Measurements from ENCODE around the gene CADM4.
"Not testable (repeated sequence)": the region's sequence is repeated elsewhere in the genome, so short reads cannot be mapped to it uniquely, and the experiment has no call there.

Gene CADM4

DNA sequence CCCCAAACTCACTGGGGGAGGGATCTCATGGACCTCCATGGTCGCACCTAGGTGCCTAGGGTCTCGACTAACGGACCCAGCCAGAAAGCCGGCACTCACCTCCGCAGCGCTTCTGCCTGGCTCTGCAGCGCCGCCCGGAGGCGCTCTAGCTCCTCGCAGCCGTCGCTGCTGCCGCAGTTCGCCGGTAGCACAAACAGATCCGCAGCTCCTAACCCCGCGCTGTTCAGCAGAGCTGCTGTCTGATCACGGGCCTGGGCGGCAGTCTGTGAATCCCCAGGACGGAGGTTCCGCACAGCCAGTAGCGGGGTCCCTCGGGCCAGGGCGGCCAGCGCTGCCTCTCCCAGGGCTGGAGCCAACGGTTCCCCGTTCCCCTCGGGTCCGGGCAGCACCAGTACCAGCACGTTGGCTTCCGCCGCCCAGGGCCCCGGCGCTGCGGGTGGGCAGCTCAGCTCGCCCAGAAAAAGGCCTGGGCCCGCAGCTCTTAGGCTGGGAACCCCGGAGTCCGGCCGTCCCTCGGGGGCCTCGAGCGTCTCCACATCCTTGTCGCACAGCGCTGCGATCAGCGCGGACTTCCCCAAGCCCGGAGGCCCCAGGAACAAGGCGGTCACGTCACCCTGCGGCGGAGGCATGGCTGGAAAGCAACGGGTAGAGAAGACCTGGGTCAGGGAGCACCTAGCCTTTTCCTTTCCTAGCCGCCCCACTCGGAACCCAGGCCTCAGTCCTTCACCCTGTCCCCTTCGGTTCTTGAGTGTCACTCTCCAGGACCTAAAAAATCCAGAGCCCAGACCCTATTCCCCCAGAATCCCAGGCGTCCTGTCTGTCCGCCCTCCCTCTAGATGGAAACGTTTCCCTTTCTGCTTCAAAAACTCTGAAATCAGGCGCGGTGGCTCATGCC lies 44.7 kb downstream of the CADM4 start:
- Histone ChIP-seq H3K36me3 (ENCODE audit: control insufficient read depth in 2 of 2, insufficient read depth in 2 of 2, low read length in 2 of 2) (peaks cover 26 to 34% of the 10 kb centered on the region in 2 donors), H3K4me3 (ENCODE audit: low read length in 2 of 2) (peak overlapping the region; percentile 77 to 92), H3K9me3 (ENCODE audit: control insufficient read depth in 2 of 2, low read length in 2 of 2) (no peaks in the 10 kb centered on the region), H3K9ac (ENCODE audit: low read length in 2 of 2) (peak overlapping the region; percentile 83 to 86), H3K27me3 (ENCODE audit: control insufficient read depth in 1 of 2, insufficient read depth in 2 of 2, low read length in 2 of 2) (no peaks in the 10 kb centered on the region), H3K4me1 (ENCODE audit: control insufficient read depth, insufficient read depth, low read length) (peaks cover 44% of the 10 kb centered on the region), H3K27ac (ENCODE audit: low read length) (peak overlapping the region; percentile 99)

DNA sequence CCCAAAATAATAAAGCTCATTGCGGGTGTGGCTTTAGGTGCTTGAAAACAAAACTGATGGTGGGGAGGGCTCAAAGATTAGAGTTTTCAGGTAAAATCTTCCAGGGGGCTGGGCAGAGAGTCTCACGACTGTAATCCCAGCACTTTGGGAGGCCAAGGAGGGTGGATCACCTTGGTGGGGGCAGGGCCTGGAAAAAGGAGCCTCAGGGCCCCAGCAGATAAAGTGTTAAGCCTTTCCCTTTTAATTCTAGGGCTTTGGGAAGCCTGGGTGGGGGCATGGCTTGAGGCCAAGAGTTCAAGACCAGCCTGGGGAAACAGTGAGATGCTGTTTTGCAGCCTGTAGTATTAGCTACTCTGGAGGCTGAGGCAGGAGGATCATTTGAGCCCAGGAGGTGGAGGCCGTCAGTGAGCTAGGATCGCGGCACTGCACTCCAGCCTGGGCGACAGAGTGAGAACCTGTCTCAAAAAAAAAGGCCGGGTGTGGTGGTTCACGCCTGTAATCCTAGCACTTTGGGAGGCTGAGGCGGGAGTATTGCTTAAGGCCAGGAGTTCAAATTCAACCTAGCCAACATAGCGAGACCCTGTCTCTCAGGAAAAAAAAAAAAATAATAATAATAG lies 45.5 kb downstream of the CADM4 start:
- H3K4me1 ChIP-seq (ENCODE audit: control insufficient read depth, insufficient read depth, low read length) = peaks cover 44% of the 10 kb centered on the region
- no peaks in the 10 kb centered on the region for H3K9me3 ChIP-seq (ENCODE audit: control insufficient read depth in 2 of 2, low read length in 2 of 2)
- peak overlapping the region in 1 of 2 donors; percentile 60 for H3K9ac ChIP-seq (ENCODE audit: low read length in 2 of 2)
- H3K27me3 ChIP-seq (ENCODE audit: control insufficient read depth in 1 of 2, insufficient read depth in 2 of 2, low read length in 2 of 2) = no peaks in the 10 kb centered on the region
- H3K27ac ChIP-seq (ENCODE audit: low read length) = no peak overlapping the region
- H3K36me3 ChIP-seq (ENCODE audit: control insufficient read depth in 2 of 2, insufficient read depth in 2 of 2, low read length in 2 of 2) = peaks cover 23 to 31% of the 10 kb centered on the region in 2 donors
- peak overlapping the region in 1 of 2 donors; percentile 92 for H3K4me3 ChIP-seq (ENCODE audit: low read length in 2 of 2)

DNA sequence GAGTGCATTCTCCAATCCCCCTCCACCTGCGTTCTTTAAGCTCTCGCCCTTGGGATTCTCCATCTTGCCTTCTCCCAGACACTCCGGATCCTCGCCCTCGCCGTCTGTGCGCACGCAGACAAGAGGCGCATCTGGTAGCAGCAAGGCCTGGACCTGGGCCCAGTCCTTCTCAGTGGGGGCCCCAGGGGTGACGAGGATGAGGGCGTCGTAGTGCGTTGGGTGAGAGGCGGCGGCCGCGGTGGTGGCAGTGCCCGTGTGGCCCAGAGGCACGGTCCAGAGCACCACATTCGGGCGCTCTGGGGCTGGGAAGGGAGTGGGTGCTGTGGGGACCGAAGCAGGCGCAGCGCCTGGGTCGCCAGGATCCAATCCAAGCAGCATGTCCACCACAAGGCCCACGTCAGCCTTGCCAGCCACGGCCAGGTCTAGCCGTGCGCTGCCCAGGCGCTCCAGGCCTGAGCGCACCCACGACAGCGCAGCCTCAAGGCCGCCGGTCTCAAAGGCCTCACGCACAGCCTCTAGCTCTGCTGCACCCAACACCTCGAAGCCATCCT lies 46.8 kb downstream of the CADM4 start:
- Histone ChIP-seq H3K4me1 (ENCODE audit: control insufficient read depth, insufficient read depth, low read length) (peaks cover 39% of the 10 kb centered on the region), H3K4me3 (ENCODE audit: low read length in 2 of 2) (no peak overlapping the region), H3K36me3 (ENCODE audit: control insufficient read depth in 2 of 2, insufficient read depth in 2 of 2, low read length in 2 of 2) (peaks cover 22 to 26% of the 10 kb centered on the region in 2 donors), H3K27me3 (ENCODE audit: control insufficient read depth in 1 of 2, insufficient read depth in 2 of 2, low read length in 2 of 2) (no peaks in the 10 kb centered on the region), H3K9ac (ENCODE audit: low read length in 2 of 2) (no peak overlapping the region), H3K27ac (ENCODE audit: low read length) (no peak overlapping the region), H3K9me3 (ENCODE audit: control insufficient read depth in 2 of 2, low read length in 2 of 2) (no peaks in the 10 kb centered on the region)

DNA sequence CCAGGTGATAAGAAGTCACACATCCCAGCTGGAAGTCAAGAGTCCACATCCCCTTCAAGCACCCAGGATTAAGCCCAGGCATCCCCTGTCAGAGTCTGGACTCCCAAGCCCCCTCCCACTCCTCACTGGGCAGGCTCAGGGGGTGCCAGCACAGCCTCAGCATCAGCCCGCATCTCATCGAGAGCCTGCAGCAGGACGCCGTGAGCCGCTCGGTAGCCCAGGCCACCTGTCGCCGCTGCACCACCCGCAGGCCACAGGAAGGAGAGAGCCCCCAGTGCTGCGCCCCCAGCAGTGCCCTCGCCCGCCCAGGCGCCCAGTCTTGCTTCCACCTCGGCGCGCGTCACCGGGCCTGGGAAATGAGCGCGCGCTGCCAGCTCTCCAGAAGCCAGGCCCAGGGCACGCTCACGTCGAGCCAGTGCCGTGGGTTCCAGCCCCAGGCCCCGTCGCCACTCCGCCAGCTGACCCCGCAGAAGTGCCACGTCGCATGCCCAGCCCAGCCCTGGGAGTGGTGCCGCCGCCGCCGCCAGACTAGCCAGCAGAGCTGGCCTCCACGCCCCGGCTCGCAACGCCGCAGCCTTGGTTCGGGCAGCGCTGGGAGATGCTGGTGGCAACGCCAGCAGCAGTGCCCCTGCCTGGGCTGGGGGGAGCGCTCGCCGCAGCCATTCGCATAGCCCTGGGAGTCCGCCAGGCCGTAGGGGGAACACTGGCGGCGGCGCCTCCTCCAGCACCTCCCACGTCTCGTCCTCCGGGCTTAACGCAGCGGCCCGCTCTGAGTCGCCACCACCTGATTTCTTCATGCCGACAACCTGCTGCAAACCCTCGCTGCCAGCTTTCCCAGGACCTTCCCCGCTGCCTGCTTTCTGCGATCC lies 47.5 kb downstream of the CADM4 start:
- Histone ChIP-seq H3K9ac (ENCODE audit: low read length in 2 of 2) (no peak overlapping the region), H3K36me3 (ENCODE audit: control insufficient read depth in 2 of 2, insufficient read depth in 2 of 2, low read length in 2 of 2) (peaks cover 22 to 26% of the 10 kb centered on the region in 2 donors), H3K4me3 (ENCODE audit: low read length in 2 of 2) (no peak overlapping the region), H3K4me1 (ENCODE audit: control insufficient read depth, insufficient read depth, low read length) (peaks cover 33% of the 10 kb centered on the region), H3K9me3 (ENCODE audit: control insufficient read depth in 2 of 2, low read length in 2 of 2) (no peaks in the 10 kb centered on the region), H3K27me3 (ENCODE audit: control insufficient read depth in 1 of 2, insufficient read depth in 2 of 2, low read length in 2 of 2) (no peaks in the 10 kb centered on the region), H3K27ac (ENCODE audit: low read length) (no peak overlapping the region)

DNA sequence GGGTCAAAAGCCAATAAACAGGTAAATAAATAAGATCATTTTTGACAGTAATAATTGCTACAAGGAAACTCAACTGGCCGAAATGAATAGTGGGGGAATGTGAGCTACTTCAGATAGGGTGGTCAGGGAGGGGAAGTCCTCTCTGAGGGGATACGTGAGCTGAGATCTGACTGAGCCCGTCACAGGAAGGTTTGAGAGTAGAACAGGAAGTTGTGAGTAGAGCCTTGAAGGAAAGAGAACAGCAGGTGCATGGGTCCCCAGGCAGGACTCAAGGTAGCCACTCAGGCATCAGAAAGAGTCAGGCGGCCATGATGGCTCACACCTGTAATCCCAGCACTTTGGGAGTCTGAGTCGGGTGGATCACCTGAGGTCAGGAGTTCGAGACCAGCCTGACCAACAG lies 50.0 kb downstream of the CADM4 start:
- no peak overlapping the region for H3K27ac ChIP-seq (ENCODE audit: low read length)
- H3K27me3 ChIP-seq (ENCODE audit: control insufficient read depth in 1 of 2, insufficient read depth in 2 of 2, low read length in 2 of 2) = no peaks in the 10 kb centered on the region
- peaks cover 28 to 31% of the 10 kb centered on the region in 2 donors for H3K36me3 ChIP-seq (ENCODE audit: control insufficient read depth in 2 of 2, insufficient read depth in 2 of 2, low read length in 2 of 2)
- no peaks in the 10 kb centered on the region for H3K9me3 ChIP-seq (ENCODE audit: control insufficient read depth in 2 of 2, low read length in 2 of 2)
- no peak overlapping the region for H3K4me3 ChIP-seq (ENCODE audit: low read length in 2 of 2)
- H3K9ac ChIP-seq (ENCODE audit: low read length in 2 of 2) = no peak overlapping the region
- peaks cover 15% of the 10 kb centered on the region for H3K4me1 ChIP-seq (ENCODE audit: control insufficient read depth, insufficient read depth, low read length)

DNA sequence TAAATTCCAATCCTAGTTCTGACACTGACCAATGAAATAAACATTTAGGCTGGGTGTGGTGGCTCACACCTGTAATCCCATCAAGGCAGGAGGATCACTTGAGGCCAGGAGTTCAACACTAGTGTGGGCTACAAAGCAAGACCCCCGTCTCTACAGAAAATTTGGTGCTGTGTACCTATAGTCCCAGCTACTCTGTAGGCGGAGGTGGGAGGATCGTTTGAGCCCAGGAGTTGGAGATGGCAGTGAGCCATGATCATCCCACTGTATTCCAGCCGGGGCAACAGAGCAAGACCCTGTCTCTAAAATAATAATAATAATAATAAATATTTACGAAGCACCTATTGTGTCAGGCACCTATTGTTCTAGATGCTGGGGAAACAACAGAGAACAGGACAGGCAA lies 50.4 kb downstream of the CADM4 start:
- Histone ChIP-seq H3K4me3 (ENCODE audit: low read length in 2 of 2) (no peak overlapping the region), H3K27ac (ENCODE audit: low read length) (no peak overlapping the region), H3K36me3 (ENCODE audit: control insufficient read depth in 2 of 2, insufficient read depth in 2 of 2, low read length in 2 of 2) (peaks cover 28 to 31% of the 10 kb centered on the region in 2 donors), H3K4me1 (ENCODE audit: control insufficient read depth, insufficient read depth, low read length) (peaks cover 11% of the 10 kb centered on the region), H3K9ac (ENCODE audit: low read length in 2 of 2) (no peak overlapping the region), H3K27me3 (ENCODE audit: control insufficient read depth in 1 of 2, insufficient read depth in 2 of 2, low read length in 2 of 2) (no peaks in the 10 kb centered on the region), H3K9me3 (ENCODE audit: control insufficient read depth in 2 of 2, low read length in 2 of 2) (no peaks in the 10 kb centered on the region)

DNA sequence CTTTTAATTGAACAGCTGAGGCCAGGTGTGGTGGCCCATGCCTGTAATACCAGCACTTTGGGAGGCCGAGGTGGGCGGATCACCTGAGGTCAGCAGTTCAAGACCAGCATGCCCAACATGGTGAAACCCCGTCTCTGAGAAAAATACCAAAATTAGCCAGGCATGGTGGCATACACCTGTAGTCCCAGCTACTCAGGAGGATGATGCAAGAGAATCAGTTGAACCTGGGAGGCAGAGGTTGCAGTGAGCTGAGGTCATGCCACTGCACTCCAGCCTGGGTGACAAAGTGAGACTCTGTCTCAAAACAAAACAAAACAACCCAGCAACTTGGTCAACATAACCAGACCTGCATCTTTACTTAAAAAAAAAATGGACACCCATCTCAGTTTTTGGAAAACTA lies 52.6 kb downstream of the CADM4 start:
- not testable (repeated sequence) for H3K9ac ChIP-seq (ENCODE audit: low read length in 2 of 2); H3K4me3 ChIP-seq (ENCODE audit: low read length in 2 of 2); H3K4me1 ChIP-seq (ENCODE audit: control insufficient read depth, insufficient read depth, low read length); H3K27ac ChIP-seq (ENCODE audit: low read length); H3K27me3 ChIP-seq (ENCODE audit: control insufficient read depth in 1 of 2, insufficient read depth in 2 of 2, low read length in 2 of 2); H3K9me3 ChIP-seq (ENCODE audit: control insufficient read depth in 2 of 2, low read length in 2 of 2)
- peaks cover 17 to 18% of the 10 kb centered on the region in 2 donors for H3K36me3 ChIP-seq (ENCODE audit: control insufficient read depth in 2 of 2, insufficient read depth in 2 of 2, low read length in 2 of 2)

DNA sequence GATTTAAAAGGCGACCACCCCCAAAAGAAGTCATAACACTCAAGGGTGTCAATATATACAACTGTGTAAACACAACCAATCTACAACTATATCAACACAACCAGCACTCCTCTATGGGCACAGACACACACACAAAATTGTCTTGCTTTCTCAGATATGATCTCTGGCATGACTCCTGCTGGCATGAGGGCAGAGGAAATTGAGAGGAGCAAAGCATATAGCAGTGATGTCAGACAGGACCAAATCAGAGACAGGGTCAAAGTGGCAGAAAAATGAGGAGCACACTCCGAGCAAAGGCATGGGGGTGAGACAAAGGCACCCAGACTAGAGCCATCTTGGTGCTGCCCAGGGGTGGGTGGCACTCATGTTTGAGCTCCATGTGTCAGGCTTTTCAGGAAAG lies 53.3 kb downstream of the CADM4 start:
- Histone ChIP-seq H3K9me3 (ENCODE audit: control insufficient read depth in 2 of 2, low read length in 2 of 2) (no peaks in the 10 kb centered on the region), H3K36me3 (ENCODE audit: control insufficient read depth in 2 of 2, insufficient read depth in 2 of 2, low read length in 2 of 2) (peaks cover 17% of the 10 kb centered on the region in 2 donors), H3K27me3 (ENCODE audit: control insufficient read depth in 1 of 2, insufficient read depth in 2 of 2, low read length in 2 of 2) (no peaks in the 10 kb centered on the region), H3K4me3 (ENCODE audit: low read length in 2 of 2) (no peak overlapping the region), H3K4me1 (ENCODE audit: control insufficient read depth, insufficient read depth, low read length) (peaks cover 6% of the 10 kb centered on the region), H3K27ac (ENCODE audit: low read length) (no peak overlapping the region), H3K9ac (ENCODE audit: low read length in 2 of 2) (no peak overlapping the region)

DNA sequence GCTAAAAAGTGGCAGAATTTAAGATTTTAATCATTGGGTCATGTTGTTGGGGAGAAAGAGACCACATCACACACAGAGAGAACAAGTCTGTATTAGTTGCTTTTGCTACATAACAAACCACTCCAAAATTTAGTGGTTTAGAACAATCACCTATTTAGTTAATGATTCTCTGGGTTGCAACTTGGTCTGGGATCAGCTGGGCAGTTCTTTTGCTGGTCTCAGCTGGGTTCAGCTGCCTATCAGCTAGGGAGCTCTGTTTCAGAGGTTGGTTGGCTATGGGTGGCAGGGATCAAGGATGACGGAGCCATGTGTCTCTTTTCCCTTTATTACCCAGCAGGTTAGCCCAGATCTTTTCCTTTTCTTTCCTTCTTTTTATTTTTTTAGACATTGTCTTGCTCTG lies 55.2 kb downstream of the CADM4 start:
- Histone ChIP-seq H3K27ac (ENCODE audit: low read length) (no peak overlapping the region), H3K9ac (ENCODE audit: low read length in 2 of 2) (no peak overlapping the region), H3K36me3 (ENCODE audit: control insufficient read depth in 2 of 2, insufficient read depth in 2 of 2, low read length in 2 of 2) (peaks cover 5 to 10% of the 10 kb centered on the region in 2 donors), H3K4me3 (ENCODE audit: low read length in 2 of 2) (no peak overlapping the region), H3K4me1 (ENCODE audit: control insufficient read depth, insufficient read depth, low read length) (peaks cover 15% of the 10 kb centered on the region), H3K9me3 (ENCODE audit: control insufficient read depth in 2 of 2, low read length in 2 of 2) (no peaks in the 10 kb centered on the region), H3K27me3 (ENCODE audit: control insufficient read depth in 1 of 2, insufficient read depth in 2 of 2, low read length in 2 of 2) (no peaks in the 10 kb centered on the region)

DNA sequence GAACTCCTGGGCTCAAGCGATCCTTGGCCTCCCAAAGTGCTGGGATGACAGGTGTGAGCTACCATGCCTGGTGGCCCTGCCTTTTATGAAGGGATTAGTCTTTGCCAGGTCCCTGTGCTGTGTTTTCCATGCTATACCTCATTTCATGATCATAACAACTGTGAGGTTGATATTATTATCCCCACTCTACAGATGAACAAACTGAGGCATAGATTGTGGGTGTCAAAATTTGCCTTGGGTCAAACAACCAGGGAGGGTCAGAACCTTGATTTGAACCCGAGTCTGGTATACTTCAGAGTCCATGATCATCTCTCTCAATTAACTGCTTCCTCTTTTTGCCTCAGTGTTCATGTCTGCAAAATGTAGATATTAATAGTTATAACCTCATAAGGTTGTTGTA lies 57.2 kb downstream of the CADM4 start:
- peaks cover 5 to 6% of the 10 kb centered on the region in 2 donors for H3K36me3 ChIP-seq (ENCODE audit: control insufficient read depth in 2 of 2, insufficient read depth in 2 of 2, low read length in 2 of 2)
- no peak overlapping the region for H3K9ac ChIP-seq (ENCODE audit: low read length in 2 of 2)
- H3K9me3 ChIP-seq (ENCODE audit: control insufficient read depth in 2 of 2, low read length in 2 of 2) = no peaks in the 10 kb centered on the region
- H3K27ac ChIP-seq (ENCODE audit: low read length) = peak overlapping the region; percentile 18
- no peaks in the 10 kb centered on the region for H3K27me3 ChIP-seq (ENCODE audit: control insufficient read depth in 1 of 2, insufficient read depth in 2 of 2, low read length in 2 of 2)
- peaks cover 15% of the 10 kb centered on the region for H3K4me1 ChIP-seq (ENCODE audit: control insufficient read depth, insufficient read depth, low read length)
- no peak overlapping the region for H3K4me3 ChIP-seq (ENCODE audit: low read length in 2 of 2)

All from stomach smooth muscle (tissue), 2 donors.